IPS DF 19.7 (cell line): ENCODE measurements around the gene DTX3L.
A peak's percentile ranks its signal among the peaks of the same experiment; 100 is the strongest.

ENCODE experiments used
- DNase-seq: peaks from one replicate; pipeline ENCODE4 v3.0.0-alpha.2; 2013; ENCODE audit warnings: low read depth, low spot score

Gene DTX3L

GRCh38 chr3:122564155-122564912 lies at the start of gene DTX3L, which contains the start of gene PARP9:
Gene DTX3L (plus strand): TSS chr3:122564338. CDS start chr3:122564427, 89 bp downstream.
Gene PARP9 (minus strand): TSS chr3:122564300. CDS start chr3:122559620, 4,680 bp downstream.
- no peak for DNase-seq

GRCh38 chr3:122515020-122515468 lies 49.1 kb upstream of the DTX3L start:
- DNase-seq, result no peak

- no peak for DNase-seq
Observed at GRCh38 chr3:122515870-122516269, 48.3 kb upstream of the DTX3L start.

DNA sequence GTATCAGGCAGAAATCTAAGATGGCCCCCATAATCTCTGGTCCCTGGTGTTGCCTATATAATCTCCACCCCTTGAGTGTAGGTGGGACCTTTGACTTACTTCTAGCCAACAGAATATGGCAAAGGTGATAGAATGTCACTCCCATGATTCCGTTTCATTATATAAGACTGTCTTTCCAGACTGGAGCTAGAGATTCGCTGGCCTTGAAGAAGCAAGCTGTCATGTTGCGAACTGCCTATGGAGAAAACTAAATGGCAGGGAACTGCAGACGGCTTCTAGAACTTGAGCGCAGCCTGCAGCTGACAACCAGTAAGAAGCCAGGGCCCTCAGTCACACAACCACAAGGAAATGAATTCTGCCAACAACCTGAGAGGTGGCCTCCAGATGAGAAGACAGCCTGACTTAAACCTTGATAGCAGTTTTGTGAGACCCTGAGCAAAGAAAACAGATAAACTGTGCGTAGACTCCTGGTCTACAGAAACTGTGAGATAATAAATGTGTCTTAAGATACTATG lies 47.2 kb upstream of the DTX3L start:
- DNase-seq, result no peak

DNA sequence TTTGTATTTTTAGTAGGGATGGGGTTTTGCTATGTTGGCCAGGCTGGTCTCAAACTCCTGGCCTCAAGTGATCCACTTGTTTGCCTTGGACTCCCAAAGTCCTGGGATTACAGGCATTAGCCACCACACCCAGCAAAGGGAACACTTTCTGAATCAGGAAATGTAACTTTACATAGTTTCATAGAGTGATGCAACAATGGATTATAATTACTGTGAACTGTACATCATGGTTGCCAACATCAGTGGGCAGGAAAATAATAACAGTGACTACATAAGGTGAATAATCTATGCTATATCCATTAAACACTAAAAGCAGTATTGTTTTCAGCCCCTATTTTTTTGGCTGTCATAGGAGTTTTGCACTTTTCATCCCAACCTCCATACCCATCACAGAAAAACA lies 44.4 kb upstream of the DTX3L start:
- DNase-seq, result no peak

GRCh38 chr3:122520861-122521260 lies 43.3 kb upstream of the DTX3L start:
- DNase-seq, result no peak

GRCh38 chr3:122523317-122523716 lies 40.8 kb upstream of the DTX3L start:
- DNase-seq, result no peak

GRCh38 chr3:122530164-122530563 lies 34.0 kb upstream of the DTX3L start:
- DNase-seq, result no peak

DNA sequence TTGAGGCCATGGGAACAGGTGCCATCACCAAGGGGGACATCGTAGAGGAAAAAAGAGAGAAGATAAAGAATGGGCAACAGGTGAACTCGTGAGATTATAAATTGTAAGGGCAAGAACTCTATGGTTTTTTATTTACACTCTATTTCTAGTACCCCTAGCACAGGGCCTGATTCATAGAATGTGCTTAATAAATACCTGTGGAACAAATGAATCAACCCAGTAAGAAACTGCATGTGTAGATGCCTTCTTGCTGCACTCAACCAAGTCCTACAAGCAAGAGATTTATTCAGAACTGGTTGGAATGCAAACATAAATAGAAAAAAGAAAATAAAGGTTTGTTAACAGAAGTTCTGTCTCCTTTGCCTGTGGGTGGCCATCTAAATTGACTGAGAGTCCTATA lies 30.7 kb upstream of the DTX3L start:
- no peak for DNase-seq

GRCh38 chr3:122533931-122534334 lies 30.2 kb upstream of the DTX3L start:
- no peak for DNase-seq

DNA sequence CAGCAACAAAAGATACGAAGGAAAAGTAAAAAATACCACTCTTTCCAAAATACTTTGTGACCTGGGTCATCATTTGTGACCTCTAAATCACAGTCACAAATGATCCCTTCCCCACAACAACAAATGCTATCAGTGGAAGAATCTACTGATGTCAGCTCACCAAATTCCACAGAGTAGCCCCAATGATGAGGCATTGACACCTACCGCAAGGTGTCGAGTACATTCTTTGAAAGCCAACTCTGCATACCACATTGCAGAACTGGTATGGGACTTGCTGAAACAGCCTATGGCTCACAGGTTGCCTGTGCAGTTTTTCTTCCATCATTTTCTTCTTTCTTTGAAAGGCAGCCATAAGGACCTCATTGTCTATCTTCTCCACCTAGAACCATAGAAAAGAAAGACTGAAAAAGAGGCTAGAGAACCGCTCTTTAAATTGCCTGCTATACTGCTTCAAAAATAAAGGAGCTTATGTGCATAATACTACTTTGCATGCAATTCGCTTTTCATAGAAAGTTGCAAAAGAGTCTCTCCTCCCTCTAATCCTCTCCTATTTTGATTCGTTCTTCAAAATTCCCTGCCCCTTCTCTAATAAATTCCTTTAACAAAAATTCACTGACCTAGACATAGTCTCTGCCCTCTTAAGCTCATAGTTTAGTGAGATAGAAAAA lies 28.0 kb upstream of the DTX3L start:
- DNase-seq, result peak; percentile 45

- DNase-seq, result no peak
Observed at GRCh38 chr3:122536632-122537001, 27.5 kb upstream of the DTX3L start.

- DNase-seq, result no peak
Observed at GRCh38 chr3:122538956-122539490, 25.1 kb upstream of the DTX3L start.

DNA sequence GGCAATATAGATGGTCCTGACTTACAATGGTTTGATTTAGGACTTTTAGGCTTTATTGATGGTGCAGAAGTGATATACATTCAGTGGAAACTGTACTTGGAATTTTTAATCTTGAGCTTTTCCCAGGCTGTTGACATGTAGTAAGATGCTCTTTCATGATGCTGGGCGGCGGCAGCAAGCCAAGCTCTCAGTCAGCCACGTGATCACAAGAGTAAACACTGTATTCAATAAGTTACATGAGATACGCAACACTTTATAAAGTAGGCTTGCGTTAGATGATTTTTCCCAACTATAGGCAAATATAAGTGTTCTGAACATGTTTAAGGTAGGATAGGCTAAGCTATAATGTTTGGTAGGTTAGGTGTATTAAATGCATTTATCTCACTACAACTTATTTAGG lies 18.0 kb upstream of the DTX3L start:
- no peak for DNase-seq

DNA sequence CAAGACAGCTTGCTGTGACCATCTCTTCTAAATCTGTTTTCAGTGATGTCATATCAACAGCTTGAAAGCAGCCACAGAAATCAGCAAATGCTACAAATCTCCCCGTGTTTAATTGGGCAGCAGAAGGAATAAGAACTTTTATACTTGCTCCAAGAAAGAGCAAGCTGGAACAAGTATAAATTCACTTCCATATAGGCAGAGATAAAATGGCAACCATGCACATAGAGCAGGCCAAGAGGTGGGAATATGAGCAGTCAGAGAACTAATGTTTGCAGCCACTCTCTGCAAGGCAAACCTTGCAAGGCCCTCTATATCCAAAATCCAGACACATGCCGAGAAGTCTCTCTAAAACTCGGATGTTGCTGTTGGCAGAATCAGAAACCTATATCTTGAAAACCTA lies 16.1 kb upstream of the DTX3L start:
- no peak for DNase-seq

- no peak for DNase-seq
Observed at GRCh38 chr3:122548619-122549018, 15.5 kb upstream of the DTX3L start.

DNA sequence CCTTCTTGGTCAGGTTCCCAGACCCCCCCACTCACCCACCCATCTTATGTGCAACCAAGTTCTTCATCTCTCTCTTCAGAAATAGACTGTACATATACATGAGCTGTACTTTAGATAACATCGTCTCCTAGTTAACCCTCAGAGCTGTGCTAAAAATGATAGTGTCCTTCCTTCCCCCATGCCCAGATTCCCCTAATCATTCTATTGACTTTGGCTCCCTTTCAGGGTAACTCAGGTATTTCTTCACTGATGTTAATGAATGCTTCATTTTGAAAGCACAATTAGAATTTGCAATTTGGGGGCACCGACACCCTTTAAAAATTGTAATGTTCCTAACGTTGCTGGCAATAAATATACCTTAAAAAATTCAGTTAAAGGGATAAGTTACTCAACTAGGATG lies 11.0 kb upstream of the DTX3L start:
- no peak for DNase-seq

DNA sequence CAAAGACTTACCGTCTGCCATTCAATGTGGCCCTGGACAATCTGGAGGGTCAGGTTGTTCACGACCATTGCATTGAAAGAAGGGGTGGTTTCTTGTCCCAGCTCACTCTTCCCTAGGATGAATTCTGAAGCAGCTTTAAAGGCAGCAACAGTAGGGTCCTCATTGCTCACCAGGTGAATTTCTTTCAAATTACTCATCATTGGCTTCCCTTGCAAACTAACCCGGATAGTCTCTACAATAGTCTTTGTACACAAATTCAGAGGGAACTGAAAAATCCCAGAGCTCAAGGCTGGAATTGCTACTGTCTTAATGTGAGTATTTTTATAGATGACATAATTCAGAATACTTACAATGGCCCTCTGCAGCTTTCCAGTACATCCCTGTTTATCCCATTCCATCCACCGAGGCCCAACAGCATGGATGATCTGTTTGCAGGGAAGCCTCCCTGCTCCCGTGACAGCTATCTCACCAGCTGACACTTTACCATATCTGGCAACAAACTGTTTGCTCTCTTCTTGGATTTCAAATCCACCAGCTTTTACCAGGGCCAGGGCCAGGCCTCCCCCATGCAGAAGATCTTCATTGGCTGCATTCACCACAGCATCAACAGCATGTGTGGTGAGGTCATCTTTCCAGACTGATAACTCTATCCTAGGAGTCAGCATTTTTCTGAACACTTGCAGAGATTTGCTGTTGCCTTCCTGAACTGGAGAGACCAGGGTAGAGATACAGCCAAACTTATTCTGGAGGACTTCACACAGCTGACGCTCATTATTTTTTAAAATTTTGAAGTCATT lies 8.7 kb upstream of the DTX3L start:
- no peak for DNase-seq

GRCh38 chr3:122557356-122557755 lies 6.8 kb upstream of the DTX3L start:
- no peak for DNase-seq

- no peak for DNase-seq
Observed at GRCh38 chr3:122558605-122559004, 5.5 kb upstream of the DTX3L start.

DNA sequence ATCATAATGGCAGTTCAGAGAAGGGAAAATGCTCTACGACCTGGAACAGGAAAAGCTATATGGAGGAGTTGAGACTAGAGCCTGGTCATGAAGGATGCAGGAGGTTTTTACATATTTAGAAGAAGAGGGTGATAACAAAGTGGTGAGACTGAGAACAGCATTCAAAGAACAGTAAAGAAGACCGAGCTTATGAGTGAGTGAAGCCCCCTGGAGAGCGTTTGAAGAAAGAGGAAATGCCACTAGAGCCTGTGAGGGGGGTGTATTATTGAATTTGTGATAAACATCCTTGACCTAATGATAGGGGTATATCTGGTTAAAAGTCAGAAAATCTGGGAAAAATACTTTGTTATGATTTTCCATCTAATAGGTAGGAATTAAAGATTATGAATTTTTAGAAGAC lies 4.2 kb upstream of the DTX3L start:
- no peak for DNase-seq

GRCh38 chr3:122560680-122561079 lies 3.5 kb upstream of the DTX3L start:
- DNase-seq, result no peak
